Loucy (cell line): Measurements from ENCODE around the gene CDK19.

ENCODE experiments used
- H2AFZ ChIP-seq: fragments of 200-600 bp; sonication (generic); 2 replicates; pipeline ENCODE4 v1.6.0; 2016; ENCODE audit warnings: antibody characterized with exemption, mild to moderate bottlenecking, low read length, moderate library complexity
- H3F3A ChIP-seq: fragments of 200-600 bp; 2 replicates; pipeline ENCODE4 v1.6.0; 2016; ENCODE audit warnings: antibody characterized with exemption, low read depth, mild to moderate bottlenecking
- H3K27me3 ChIP-seq: fragments of 200-600 bp; sonication (generic); 2 replicates; pipeline ENCODE4 v1.6.1; 2014; ENCODE audit warnings: low read length, mild to moderate bottlenecking; ENCODE audit not compliant: insufficient read depth, poor library complexity, severe bottlenecking
- H3K36me3 ChIP-seq: fragments of 200-600 bp; sonication (generic); 2 replicates; pipeline ENCODE4 v1.6.1; 2016; ENCODE audit warnings: low read length; ENCODE audit not compliant: insufficient read depth
- H3K4me1 ChIP-seq: fragments of 200-600 bp; sonication (generic); 2 replicates; pipeline ENCODE4 v1.5.1; 2014; ENCODE audit warnings: low read length, mild to moderate bottlenecking; ENCODE audit not compliant: insufficient read depth, poor library complexity, severe bottlenecking
- H3K4me2 ChIP-seq: fragments of 200-600 bp; sonication (generic); 2 replicates; pipeline ENCODE4 v1.6.0; 2014; ENCODE audit warnings: antibody characterized with exemption, low read length, low read depth, mild to moderate bottlenecking; ENCODE audit not compliant: poor library complexity, severe bottlenecking
- H3K4me3 ChIP-seq: fragments of 200-600 bp; sonication (generic); 2 replicates; pipeline ENCODE4 v1.5.1; 2014; ENCODE audit warnings: low read length, mild to moderate bottlenecking, mixed read lengths; ENCODE audit not compliant: poor library complexity, severe bottlenecking
- H3K79me2 ChIP-seq: fragments of 200-600 bp; sonication (generic); 2 replicates; pipeline ENCODE4 v1.6.1; 2014; ENCODE audit warnings: low read length; ENCODE audit not compliant: insufficient read depth
- H3K9ac ChIP-seq: fragments of 200-600 bp; sonication (generic); 2 replicates; pipeline ENCODE4 v1.6.0; 2014; ENCODE audit warnings: mild to moderate bottlenecking, low read depth, low read length, moderate library complexity; ENCODE audit not compliant: poor library complexity, severe bottlenecking
- H3K9me2 ChIP-seq: fragments of 200-600 bp; sonication (generic); replicated peaks from 2 replicates; pipeline ENCODE4 v1.6.1; 2016; ENCODE audit warnings: low read depth, low read length, mixed read lengths
- H3K9me3 ChIP-seq: fragments of 200-600 bp; sonication (generic); 2 replicates; pipeline ENCODE4 v1.6.1; 2014; ENCODE audit warnings: mild to moderate bottlenecking, antibody characterized with exemption, low read length, low read depth; ENCODE audit not compliant: insufficient read depth
- H4K20me1 ChIP-seq: fragments of 200-600 bp; sonication (generic); 2 replicates; pipeline ENCODE4 v1.6.0; 2014; ENCODE audit warnings: antibody characterized with exemption, low read length, mild to moderate bottlenecking; ENCODE audit not compliant: insufficient read depth, poor library complexity, severe bottlenecking
- EZH2phosphoT487 ChIP-seq: fragments of 200-600 bp; IDR thresholded peaks from 2 replicates; pipeline ENCODE4 v1.6.1; 2018; ENCODE audit warnings: antibody characterized with exemption, mild to moderate bottlenecking, moderate library complexity, borderline replicate concordance
- TF ChIP-seq, protein P1 (sequence below): fragments of 200-600 bp; sonication (generic); conservative IDR thresholded peaks from 2 replicates; pipeline ENCODE4 v1.5.1; 2014; ENCODE audit warnings: mild to moderate bottlenecking, antibody characterized with exemption, low read length

Gene CDK19

DNA sequence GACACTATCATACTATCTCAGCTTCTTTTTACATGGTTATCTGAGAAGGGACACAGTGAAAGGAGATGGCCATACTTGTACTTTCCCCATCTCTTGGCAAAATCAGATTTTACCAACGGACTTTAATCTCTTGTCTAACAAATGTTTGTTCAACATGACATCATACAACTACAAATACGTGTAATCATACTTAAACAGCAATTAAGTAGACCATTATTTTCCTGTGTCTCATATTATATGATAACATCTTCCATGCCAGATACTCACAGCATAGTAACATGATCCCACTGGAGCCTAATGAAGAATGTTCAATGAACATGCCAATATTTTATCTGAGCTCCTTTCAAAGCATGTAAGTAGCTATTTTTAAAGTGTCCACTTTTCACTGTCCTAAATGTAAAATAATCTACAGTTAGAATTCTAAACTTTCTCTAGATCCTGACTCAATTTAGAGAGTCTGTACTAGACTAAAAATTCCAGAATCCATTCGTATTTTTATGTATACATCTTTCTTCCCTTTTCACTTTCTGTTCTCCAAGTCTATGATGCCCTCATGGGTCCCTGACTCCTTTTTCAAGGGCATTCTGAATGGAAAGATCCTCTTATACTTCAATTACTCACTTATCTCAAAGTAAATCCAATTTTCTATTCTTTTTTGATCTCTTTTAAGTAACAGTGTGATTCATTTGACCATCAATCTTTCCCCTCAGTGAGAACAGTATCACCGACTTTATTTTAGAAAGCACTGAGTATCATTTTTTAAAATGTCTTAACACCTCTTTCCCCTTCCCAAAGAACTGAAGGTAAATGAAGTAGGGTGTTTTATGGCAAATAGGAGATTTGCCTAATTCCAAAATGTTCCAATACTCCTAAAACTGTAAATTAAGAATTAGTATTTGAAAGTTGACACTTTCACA lies 133.5 kb downstream of the CDK19 start:
- TF ChIP-seq EZH2phosphoT487: no peak
- TF ChIP-seq, protein P1, sequence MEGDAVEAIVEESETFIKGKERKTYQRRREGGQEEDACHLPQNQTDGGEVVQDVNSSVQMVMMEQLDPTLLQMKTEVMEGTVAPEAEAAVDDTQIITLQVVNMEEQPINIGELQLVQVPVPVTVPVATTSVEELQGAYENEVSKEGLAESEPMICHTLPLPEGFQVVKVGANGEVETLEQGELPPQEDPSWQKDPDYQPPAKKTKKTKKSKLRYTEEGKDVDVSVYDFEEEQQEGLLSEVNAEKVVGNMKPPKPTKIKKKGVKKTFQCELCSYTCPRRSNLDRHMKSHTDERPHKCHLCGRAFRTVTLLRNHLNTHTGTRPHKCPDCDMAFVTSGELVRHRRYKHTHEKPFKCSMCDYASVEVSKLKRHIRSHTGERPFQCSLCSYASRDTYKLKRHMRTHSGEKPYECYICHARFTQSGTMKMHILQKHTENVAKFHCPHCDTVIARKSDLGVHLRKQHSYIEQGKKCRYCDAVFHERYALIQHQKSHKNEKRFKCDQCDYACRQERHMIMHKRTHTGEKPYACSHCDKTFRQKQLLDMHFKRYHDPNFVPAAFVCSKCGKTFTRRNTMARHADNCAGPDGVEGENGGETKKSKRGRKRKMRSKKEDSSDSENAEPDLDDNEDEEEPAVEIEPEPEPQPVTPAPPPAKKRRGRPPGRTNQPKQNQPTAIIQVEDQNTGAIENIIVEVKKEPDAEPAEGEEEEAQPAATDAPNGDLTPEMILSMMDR: no peak
- Histone ChIP-seq H3K9me2 (no peaks in the 10 kb centered on the region), H3K4me2 (peak overlapping the region; percentile 16), H3K4me3 (peak overlapping the region; percentile 3), H3F3A (no peaks in the 10 kb centered on the region), H3K9ac (peak overlapping the region; percentile 17), H3K9me3 (no peaks in the 10 kb centered on the region), H3K79me2 (peaks cover 80% of the 10 kb centered on the region), H4K20me1 (no peaks in the 10 kb centered on the region), H3K27me3 (no peaks in the 10 kb centered on the region), H2AFZ (no peak overlapping the region), H3K36me3 (no peaks in the 10 kb centered on the region), H3K4me1 (peaks cover 26% of the 10 kb centered on the region)

GRCh38 chr6:110676396-110676795 lies 138.9 kb downstream of the CDK19 start:
- Histone ChIP-seq H3F3A (no peaks in the 10 kb centered on the region), H3K4me1 (peaks cover 6% of the 10 kb centered on the region), H4K20me1 (no peaks in the 10 kb centered on the region), H2AFZ (no peak overlapping the region), H3K4me3 (no peak overlapping the region), H3K9me2 (no peaks in the 10 kb centered on the region), H3K36me3 (peaks cover 9% of the 10 kb centered on the region; the same call in 1 of the 2 replicates), H3K9me3 (no peaks in the 10 kb centered on the region), H3K79me2 (peaks cover 61% of the 10 kb centered on the region), H3K9ac (no peak overlapping the region), H3K4me2 (no peak overlapping the region), H3K27me3 (no peaks in the 10 kb centered on the region)
- TF ChIP-seq, protein P1: no peak
- no peak for TF ChIP-seq EZH2phosphoT487

- no peaks in the 10 kb centered on the region for H3K27me3 ChIP-seq
- no peaks in the 10 kb centered on the region for H3K9me3 ChIP-seq
- H3K4me3 ChIP-seq: no peak overlapping the region
- no peak for TF ChIP-seq EZH2phosphoT487
- TF ChIP-seq, protein P1: no peak
- no peak overlapping the region for H3K4me2 ChIP-seq
- H3K9ac ChIP-seq: no peak overlapping the region
- peaks cover 13% of the 10 kb centered on the region; the same call in 1 of the 2 replicates for H3K36me3 ChIP-seq
- H4K20me1 ChIP-seq: no peaks in the 10 kb centered on the region
- H3K4me1 ChIP-seq: peaks cover 19% of the 10 kb centered on the region
- no peaks in the 10 kb centered on the region for H3F3A ChIP-seq
- no peak overlapping the region for H2AFZ ChIP-seq
- peaks cover 47% of the 10 kb centered on the region; the same call in 1 of the 2 replicates for H3K79me2 ChIP-seq
- H3K9me2 ChIP-seq: no peaks in the 10 kb centered on the region
Measured at GRCh38 chr6:110674096-110674495, 141.2 kb downstream of the CDK19 start.
